Neutrophil (primary cell): Measurements from ENCODE around the gene BRI3BP.

Experiments used
- H3K27ac ChIP-seq: fragments of 200-600 bp; sonication (generic); 2 replicates; pipeline ENCODE4 v1.5.1; 2016; ENCODE audit warnings: mild to moderate bottlenecking, moderate library complexity
- H3K27me3 ChIP-seq: fragments of 200-600 bp; sonication (generic); 2 replicates; pipeline ENCODE4 v1.6.0; 2016; ENCODE audit warnings: mild to moderate bottlenecking
- H3K36me3 ChIP-seq: fragments of 200-600 bp; sonication (generic); 2 replicates; pipeline ENCODE4 v1.5.1; 2017
- H3K4me1 ChIP-seq, 2 experiments: fragments of 200-600 bp in 1 of 2; sonication (generic) in 1 of 2; 1 replicate in 1 of 2; 2 replicates in 1 of 2; pipeline versions ENCODE4 v1.5.1 to v1.6.1; 2013 to 2016; ENCODE audit warnings: low read depth in 1 of 2, low read length in 1 of 2, mild to moderate bottlenecking in 1 of 2, moderate library complexity in 1 of 2; ENCODE audit not compliant: control insufficient read depth in 1 of 2, insufficient read depth in 1 of 2
- H3K4me3 ChIP-seq, 2 experiments: fragments of 200-600 bp in 1 of 2; sonication (generic) in 1 of 2; 1 replicate in 1 of 2; 2 replicates in 1 of 2; pipeline ENCODE4 v1.5.1; 2013 to 2016; ENCODE audit warnings: low read depth in 1 of 2, low read length in 1 of 2, mild to moderate bottlenecking in 1 of 2, moderate library complexity in 1 of 2
- H3K9me3 ChIP-seq: fragments of 200-600 bp; sonication (generic); 2 replicates; pipeline ENCODE4 v1.5.1; 2016
- CTCF ChIP-seq: fragments of 200-600 bp; sonication (generic); IDR thresholded peaks from 2 replicates; pipeline ENCODE4 v1.5.1; 2016; ENCODE audit warnings: antibody characterized with exemption

Gene BRI3BP

GRCh38 chr12:124994437-124994975 lies 1.1 kb downstream of the BRI3BP start:
- H3K27me3 ChIP-seq = no peaks in the 10 kb centered on the region
- peaks cover 43 to 44% of the 10 kb centered on the region in 2 experiments for H3K4me1 ChIP-seq
- TF ChIP-seq CTCF = no peak
- peak overlapping the region; percentile 85 for H3K27ac ChIP-seq
- no peaks in the 10 kb centered on the region for H3K9me3 ChIP-seq
- peak overlapping the region; percentile 81 to 93 for H3K4me3 ChIP-seq
- H3K36me3 ChIP-seq = no peaks in the 10 kb centered on the region

GRCh38 chr12:124995200-124995961 lies 1.9 kb downstream of the BRI3BP start:
- Histone ChIP-seq H3K4me1 (peaks cover 43 to 44% of the 10 kb centered on the region in 2 experiments), H3K27me3 (no peaks in the 10 kb centered on the region), H3K4me3 (peak overlapping the region; percentile 81 to 93), H3K27ac (peak overlapping the region; percentile 85), H3K9me3 (no peaks in the 10 kb centered on the region), H3K36me3 (no peaks in the 10 kb centered on the region)
- TF ChIP-seq CTCF = no peak

GRCh38 chr12:124998705-124999104 lies 5.3 kb downstream of the BRI3BP start:
- no peak for TF ChIP-seq CTCF
- H3K27me3 ChIP-seq = no peaks in the 10 kb centered on the region
- H3K36me3 ChIP-seq = no peaks in the 10 kb centered on the region
- H3K27ac ChIP-seq = no peak overlapping the region
- H3K4me3 ChIP-seq = no peak overlapping the region
- no peaks in the 10 kb centered on the region for H3K9me3 ChIP-seq
- H3K4me1 ChIP-seq = peaks cover 43% of the 10 kb centered on the region in 2 experiments

- H3K27ac ChIP-seq = no peak overlapping the region
- H3K9me3 ChIP-seq = no peaks in the 10 kb centered on the region
- H3K27me3 ChIP-seq = no peaks in the 10 kb centered on the region
- H3K36me3 ChIP-seq = peaks cover 4% of the 10 kb centered on the region
- peaks cover 18% of the 10 kb centered on the region in 2 experiments for H3K4me1 ChIP-seq
- no peak overlapping the region for H3K4me3 ChIP-seq
- no peak for TF ChIP-seq CTCF
Observed at GRCh38 chr12:125001636-125002035, 8.2 kb downstream of the BRI3BP start.

GRCh38 chr12:125003021-125003420 lies 9.6 kb downstream of the BRI3BP start:
- H3K9me3 ChIP-seq = no peaks in the 10 kb centered on the region
- no peaks in the 10 kb centered on the region for H3K27me3 ChIP-seq
- H3K27ac ChIP-seq = peak overlapping the region; percentile 33
- H3K36me3 ChIP-seq = peaks cover 4% of the 10 kb centered on the region
- H3K4me1 ChIP-seq = peaks cover 7 to 8% of the 10 kb centered on the region in 2 experiments
- TF ChIP-seq CTCF = no peak
- no peak overlapping the region for H3K4me3 ChIP-seq
